ENCODE results near the gene HINT3. TPM values are rescaled to one million over a fixed set of nuclear protein-coding genes. Genes with fewer than 3 reads are reported as not detected.

HINT3 gene
- total RNA-seq, 1 donor from 2014 or later: 17.5 TPM

GRCh38 chr6:125952764-125953501 lies 3.6 kb upstream of the HINT3 start:
- no peak for TF ChIP-seq CTCF (IDR thresholded peaks at IDR 0.05; ENCODE audit: unreplicated experiment)
- H3K4me1 Mint-ChIP-seq: peaks cover 4% of the 10 kb centered on the region
- H3K4me3 Mint-ChIP-seq: no peak overlapping the region
- no peaks in the 10 kb centered on the region for H3K36me3 Mint-ChIP-seq
- no peaks in the 10 kb centered on the region for H3K9me3 Mint-ChIP-seq
- no peak for DNase-seq (ENCODE audit: low spot score in 2 of 2, unreplicated experiment in 2 of 2)
- H3K27me3 Mint-ChIP-seq (ENCODE audit: low read depth): no peaks in the 10 kb centered on the region
- H3K27ac Mint-ChIP-seq: no peak overlapping the region

DNA sequence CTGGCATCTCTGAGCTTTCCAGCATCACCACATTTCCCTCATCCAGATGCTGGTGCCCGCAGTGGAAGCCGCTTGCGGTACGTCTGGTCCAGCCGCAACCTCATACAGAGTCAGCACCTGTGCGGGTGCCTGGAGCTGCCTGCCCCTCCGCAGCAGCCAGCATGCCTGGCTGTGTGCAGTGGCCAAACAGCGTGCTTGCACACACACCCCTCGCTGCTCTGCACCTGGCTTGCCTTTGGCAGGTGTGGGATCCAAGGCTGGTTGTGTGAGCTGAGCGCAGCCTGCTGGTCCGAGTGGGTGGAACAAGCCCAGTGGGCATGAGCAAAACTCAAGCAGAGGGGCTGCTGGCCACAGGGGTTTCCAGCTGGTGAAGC lies 3.1 kb upstream of the HINT3 start:
- no peak for TF ChIP-seq CTCF (IDR thresholded peaks at IDR 0.05; ENCODE audit: unreplicated experiment)
- H3K27me3 Mint-ChIP-seq (ENCODE audit: low read depth): no peaks in the 10 kb centered on the region
- peaks cover 4% of the 10 kb centered on the region for H3K4me1 Mint-ChIP-seq

DNA sequence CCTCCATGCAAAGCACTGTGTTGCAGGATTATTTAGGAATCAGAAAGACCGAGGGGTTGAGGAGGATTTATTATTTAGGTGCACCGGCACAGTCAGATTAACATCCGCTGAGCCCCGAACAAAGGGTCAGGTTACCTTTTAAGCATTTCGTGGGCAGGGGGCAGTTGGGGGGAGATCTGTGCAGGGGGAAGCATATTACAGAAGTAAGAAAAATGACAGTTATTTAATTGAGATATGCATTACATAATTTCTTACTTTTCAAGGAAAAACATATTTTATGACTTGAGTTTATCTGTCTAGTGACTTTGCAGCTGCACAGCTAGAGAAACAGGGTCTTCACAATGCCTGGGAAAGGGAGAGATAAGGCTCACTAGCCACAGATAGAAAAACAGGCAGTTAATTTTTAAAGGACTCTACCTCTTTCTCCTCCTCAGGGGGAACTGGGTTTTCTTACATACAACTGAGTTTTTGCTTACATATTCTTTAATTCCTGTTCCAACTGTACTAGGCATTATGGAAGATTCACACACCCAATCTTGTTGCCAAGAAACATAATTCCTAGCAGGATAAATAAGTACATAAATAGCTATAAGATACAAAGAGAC lies 1.7 kb upstream of the HINT3 start:
- H3K36me3 Mint-ChIP-seq: no peaks in the 10 kb centered on the region
- H3K4me1 Mint-ChIP-seq: peaks cover 4% of the 10 kb centered on the region
- no peak for DNase-seq (ENCODE audit: low spot score in 2 of 2, unreplicated experiment in 2 of 2)
- no peak overlapping the region for H3K4me3 Mint-ChIP-seq
- no peaks in the 10 kb centered on the region for H3K27me3 Mint-ChIP-seq (ENCODE audit: low read depth)
- H3K9me3 Mint-ChIP-seq: no peaks in the 10 kb centered on the region
- no peak for TF ChIP-seq CTCF (IDR thresholded peaks at IDR 0.05; ENCODE audit: unreplicated experiment)
- H3K27ac Mint-ChIP-seq: no peak overlapping the region

More for the DNA sequence above, 3.1 kb upstream of the HINT3 start:
- Mint-ChIP-seq H3K9me3 (no peaks in the 10 kb centered on the region), H3K27ac (no peak overlapping the region), H3K36me3 (no peaks in the 10 kb centered on the region), H3K4me3 (no peak overlapping the region)
- DNase-seq (ENCODE audit: low spot score in 2 of 2, unreplicated experiment in 2 of 2): no peak

DNA sequence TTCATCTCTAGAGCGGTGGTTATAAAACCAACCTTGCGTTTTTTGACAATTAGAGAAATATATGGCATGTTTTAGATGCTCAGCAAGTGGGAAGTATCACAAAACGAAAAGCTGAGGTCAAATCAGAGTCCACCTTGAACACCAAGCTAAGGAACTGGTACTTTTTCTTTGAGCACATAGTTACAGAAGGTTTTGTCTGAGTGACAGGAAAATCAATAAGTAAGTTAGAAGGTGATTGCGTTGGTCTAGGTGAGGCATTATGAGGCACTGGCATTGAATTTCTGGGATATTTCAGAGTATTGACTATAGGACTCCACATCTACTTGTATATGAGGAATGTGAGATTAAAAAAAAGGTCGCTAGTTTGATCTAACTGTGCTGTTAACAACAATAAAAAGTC lies 597 bp upstream of the HINT3 start:
- TF ChIP-seq CTCF (IDR thresholded peaks at IDR 0.05; ENCODE audit: unreplicated experiment): no peak
- Mint-ChIP-seq H3K9me3 (no peaks in the 10 kb centered on the region), H3K27ac (no peak overlapping the region), H3K27me3 (ENCODE audit: low read depth) (no peaks in the 10 kb centered on the region), H3K4me3 (no peak overlapping the region), H3K36me3 (no peaks in the 10 kb centered on the region), H3K4me1 (peaks cover 4% of the 10 kb centered on the region)
- DNase-seq (ENCODE audit: low spot score in 2 of 2, unreplicated experiment in 2 of 2): no peak

DNA sequence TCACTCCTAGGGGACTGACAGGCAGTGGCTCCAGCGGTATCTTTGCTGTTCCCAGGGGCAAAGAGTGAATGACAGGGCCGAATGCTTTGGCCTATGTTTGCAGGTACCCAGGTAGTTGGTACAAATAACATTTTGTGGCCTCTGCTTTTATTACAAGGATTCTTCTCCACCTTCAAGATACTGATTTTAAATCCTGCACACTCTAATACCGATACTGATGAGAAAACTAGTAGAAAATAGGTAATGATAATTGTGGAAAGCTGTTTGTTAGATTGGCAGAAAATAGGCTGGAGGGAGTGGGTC lies 772 bp downstream of the HINT3 start:
- H3K36me3 Mint-ChIP-seq: no peaks in the 10 kb centered on the region
- peaks cover 4% of the 10 kb centered on the region for H3K4me1 Mint-ChIP-seq
- no peak overlapping the region for H3K27ac Mint-ChIP-seq
- DNase-seq (ENCODE audit: low spot score in 2 of 2, unreplicated experiment in 2 of 2): no peak
- no peaks in the 10 kb centered on the region for H3K27me3 Mint-ChIP-seq (ENCODE audit: low read depth)
- H3K9me3 Mint-ChIP-seq: no peaks in the 10 kb centered on the region
- TF ChIP-seq CTCF (IDR thresholded peaks at IDR 0.05; ENCODE audit: unreplicated experiment): no peak
- H3K4me3 Mint-ChIP-seq: no peak overlapping the region
